PC-3 (cell line): ENCODE results near the gene CSMD2. TPM values are rescaled to one million over a fixed set of nuclear protein-coding genes. Genes with fewer than 3 reads are reported as not detected.

ENCODE experiments used
- ATAC-seq: fragments of 200-7000 bp; cut with Tn5 transposase; 2 replicates; pipeline ENCODE4 v1.9.1; 2020; ENCODE audit warnings: mild to moderate bottlenecking, moderate library complexity
- BruUV-seq: library from RNA; stranded (reverse); fragments of 400-500 nt; replicated peaks from 2 replicates; lab custom pipeline; 2021; lab: Mats Ljungman, UMichigan
- CTCF ChIA-PET: fragments of 300-600 bp; sonication (Branson Sonifier 250); formaldehyde crosslinking; loops from one replicate; lab custom pipeline; 2022; ENCODE audit warnings: antibody characterized with exemption; lab: Charles Lee
- POLR2A ChIA-PET: fragments of 300-600 bp; sonication (Branson Sonifier 250); formaldehyde crosslinking; loops from one replicate; lab custom pipeline; 2022; ENCODE audit warnings: antibody characterized with exemption; ENCODE audit not compliant: unreplicated experiment; lab: Charles Lee
- DNase-seq: peaks from one replicate; pipeline ENCODE4 v3.0.0-alpha.2; 2015
- H2AFZ ChIP-seq: fragments of 300-600 bp; sonication (generic); 2 replicates; pipeline ENCODE4 v1.6.0; 2016; ENCODE audit warnings: antibody characterized with exemption, low read length
- H3F3A ChIP-seq: fragments of 300-600 bp; sonication (generic); one replicate; pipeline ENCODE4 v1.6.0; 2017; ENCODE audit warnings: antibody characterized with exemption, low read length, control low read depth, mild to moderate bottlenecking; ENCODE audit not compliant: unreplicated experiment
- H3K27ac ChIP-seq: fragments of 300-600 bp; sonication (generic); 2 replicates; pipeline ENCODE4 v1.5.1; 2016; ENCODE audit warnings: mild to moderate bottlenecking, low read length
- H3K27me3 ChIP-seq: fragments of 300-600 bp; sonication (generic); 2 replicates; pipeline ENCODE4 v1.6.1; 2016; ENCODE audit warnings: low read length, mixed read lengths
- H3K36me3 ChIP-seq: fragments of 300-600 bp; sonication (generic); 2 replicates; pipeline ENCODE4 v1.6.1; 2016; ENCODE audit warnings: low read depth, mixed run types, low read length, mixed read lengths
- H3K4me1 ChIP-seq: fragments of 300-600 bp; sonication (generic); 2 replicates; pipeline ENCODE4 v1.5.1; 2016; ENCODE audit warnings: low read length; ENCODE audit not compliant: insufficient read depth
- H3K4me2 ChIP-seq: fragments of 300-600 bp; sonication (generic); 2 replicates; pipeline ENCODE4 v1.6.0; 2016; ENCODE audit warnings: low read length
- H3K4me3 ChIP-seq: fragments of 300-600 bp; sonication (generic); 2 replicates; pipeline ENCODE4 v1.5.1; 2016; ENCODE audit warnings: mild to moderate bottlenecking, low read length, mixed read lengths
- H3K79me2 ChIP-seq: fragments of 300-600 bp; sonication (generic); 2 replicates; pipeline ENCODE4 v1.6.1; 2017; ENCODE audit warnings: low read length, mixed read lengths
- H3K9ac ChIP-seq: fragments of 300-600 bp; sonication (generic); 2 replicates; pipeline ENCODE4 v1.6.0; 2016; ENCODE audit warnings: mild to moderate bottlenecking, low read length
- H3K9me2 ChIP-seq: fragments of 300-600 bp; sonication (generic); replicated peaks from 2 replicates; pipeline ENCODE4 v1.6.1; 2016; ENCODE audit warnings: mixed run types, low read length, mixed read lengths
- H3K9me3 ChIP-seq: fragments of 300-600 bp; sonication (generic); 2 replicates; pipeline ENCODE4 v1.6.1; 2016; ENCODE audit warnings: low read length, mixed read lengths
- H4K20me1 ChIP-seq: fragments of 300-600 bp; sonication (generic); 2 replicates; pipeline ENCODE4 v1.6.1; 2016; ENCODE audit warnings: low read length, mixed read lengths
- EZH2 ChIP-seq: fragments of 300-600 bp; sonication (generic); IDR thresholded peaks from one replicate; pipeline ENCODE4 v1.6.1; 2017; ENCODE audit warnings: antibody characterized with exemption, mild to moderate bottlenecking, low read length; ENCODE audit not compliant: unreplicated experiment
- EZH2phosphoT487 ChIP-seq: fragments of 300-600 bp; sonication (generic); IDR thresholded peaks from 2 replicates; pipeline ENCODE4 v1.6.1; 2018; ENCODE audit warnings: mild to moderate bottlenecking, antibody characterized with exemption, low read length, borderline replicate concordance
- intact Hi-C: fragments of 100-400 bp; cut with micrococcal nuclease; formaldehyde crosslinking; loops from 2 replicates; pipeline ENCODE4 v1.9.0; 2023
- total RNA-seq: library from RNA; depleted of rRNA; stranded (reverse); fragments of >200 nt; gene quantifications from 2 replicates; pipeline ENCODE4 v1.2.3, GENCODE V29; 2014
- TF ChIP-seq, protein P1 (sequence below): fragments of 300-600 bp; sonication (generic); conservative IDR thresholded peaks from 2 replicates; pipeline ENCODE4 v1.5.1; 2017; ENCODE audit warnings: antibody characterized with exemption, low read depth, mild to moderate bottlenecking, low read length

CSMD2 gene
- total RNA-seq, 1 experiment from 2014 or later, result not detected

GRCh38 chr1:33599516-33600115 lies 565.4 kb downstream of the CSMD2 start:
- Histone ChIP-seq H3K36me3 (no peaks in the 10 kb centered on the region), H3K9ac (no peak overlapping the region), H3K9me2 (no peaks in the 10 kb centered on the region), H3K27ac (no peak overlapping the region), H4K20me1 (no peaks in the 10 kb centered on the region), H3K4me2 (no peak overlapping the region), H3F3A (no peaks in the 10 kb centered on the region), H3K79me2 (no peaks in the 10 kb centered on the region), H3K4me3 (no peak overlapping the region), H3K4me1 (no peaks in the 10 kb centered on the region), H2AFZ (no peak overlapping the region), H3K27me3 (peaks cover 89% of the 10 kb centered on the region), H3K9me3 (no peaks in the 10 kb centered on the region)
- ATAC-seq (no peak), DNase-seq (no peak)
- intact Hi-C loops, result no loop called here
- TF ChIP-seq, protein P1, sequence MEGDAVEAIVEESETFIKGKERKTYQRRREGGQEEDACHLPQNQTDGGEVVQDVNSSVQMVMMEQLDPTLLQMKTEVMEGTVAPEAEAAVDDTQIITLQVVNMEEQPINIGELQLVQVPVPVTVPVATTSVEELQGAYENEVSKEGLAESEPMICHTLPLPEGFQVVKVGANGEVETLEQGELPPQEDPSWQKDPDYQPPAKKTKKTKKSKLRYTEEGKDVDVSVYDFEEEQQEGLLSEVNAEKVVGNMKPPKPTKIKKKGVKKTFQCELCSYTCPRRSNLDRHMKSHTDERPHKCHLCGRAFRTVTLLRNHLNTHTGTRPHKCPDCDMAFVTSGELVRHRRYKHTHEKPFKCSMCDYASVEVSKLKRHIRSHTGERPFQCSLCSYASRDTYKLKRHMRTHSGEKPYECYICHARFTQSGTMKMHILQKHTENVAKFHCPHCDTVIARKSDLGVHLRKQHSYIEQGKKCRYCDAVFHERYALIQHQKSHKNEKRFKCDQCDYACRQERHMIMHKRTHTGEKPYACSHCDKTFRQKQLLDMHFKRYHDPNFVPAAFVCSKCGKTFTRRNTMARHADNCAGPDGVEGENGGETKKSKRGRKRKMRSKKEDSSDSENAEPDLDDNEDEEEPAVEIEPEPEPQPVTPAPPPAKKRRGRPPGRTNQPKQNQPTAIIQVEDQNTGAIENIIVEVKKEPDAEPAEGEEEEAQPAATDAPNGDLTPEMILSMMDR, result no peak
- no peak for TF ChIP-seq EZH2phosphoT487
- TF ChIP-seq EZH2, result no peak
- POLR2A ChIA-PET, result no interaction called here
- CTCF ChIA-PET, result no interaction called here
- no TSS peak for BruUV-seq

DNA sequence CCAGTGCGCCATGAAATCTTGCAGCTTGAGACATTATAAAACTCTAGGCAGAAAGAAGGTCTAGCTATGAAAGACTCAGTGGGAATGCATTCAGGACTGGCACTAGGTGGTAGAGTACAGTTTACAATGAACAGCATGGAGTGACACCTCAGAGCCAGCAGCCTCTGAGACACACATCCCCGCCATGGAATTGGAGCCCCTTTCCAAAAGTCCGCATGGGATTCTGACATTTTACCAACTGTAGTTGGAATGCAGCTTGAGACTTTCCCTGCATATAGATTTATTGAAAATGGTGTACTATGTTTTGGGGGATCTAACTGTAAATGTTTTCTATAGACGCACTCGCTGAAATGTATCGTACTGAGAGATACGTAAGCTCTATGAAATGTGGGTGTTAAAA lies 576.3 kb downstream of the CSMD2 start:
- Histone ChIP-seq H3K9ac (no peak overlapping the region), H3K27me3 (0 out of 2 replicates have a peak, but pooled peaks cover 6% of the 10 kb centered on the region), H3K4me3 (no peak overlapping the region), H3F3A (no peaks in the 10 kb centered on the region), H3K9me2 (no peaks in the 10 kb centered on the region), H3K4me1 (peaks cover 9% of the 10 kb centered on the region; the same call in 1 of the 2 replicates), H3K4me2 (no peak overlapping the region), H3K9me3 (no peaks in the 10 kb centered on the region), H4K20me1 (no peaks in the 10 kb centered on the region), H3K79me2 (no peaks in the 10 kb centered on the region), H3K36me3 (no peaks in the 10 kb centered on the region), H2AFZ (no peak overlapping the region), H3K27ac (no peak overlapping the region)
- POLR2A ChIA-PET, result no interaction called here
- CTCF ChIA-PET, result no interaction called here
- intact Hi-C loops, result no loop called here
- TF ChIP-seq EZH2 (no peak), EZH2phosphoT487 (no peak)
- TF ChIP-seq, protein P1, result no peak
- DNase-seq, result no peak
- BruUV-seq, result no TSS peak
- no peak for ATAC-seq

- ChIA-PET CTCF (no interaction called here), POLR2A (no interaction called here)
- intact Hi-C loops, result no loop called here
- Histone ChIP-seq H3K9ac (no peak overlapping the region), H4K20me1 (no peaks in the 10 kb centered on the region), H3K9me3 (no peaks in the 10 kb centered on the region), H3F3A (no peaks in the 10 kb centered on the region), H3K4me1 (peaks cover 9% of the 10 kb centered on the region; the same call in 1 of the 2 replicates), H3K36me3 (no peaks in the 10 kb centered on the region), H3K27ac (peak overlapping the region; percentile 17; the same call in 1 of the 2 replicates), H3K4me3 (no peak overlapping the region), H3K79me2 (no peaks in the 10 kb centered on the region), H2AFZ (no peak overlapping the region), H3K27me3 (peaks cover 3% of the 10 kb centered on the region; the same call in 1 of the 2 replicates), H3K9me2 (no peaks in the 10 kb centered on the region), H3K4me2 (no peak overlapping the region)
- TF ChIP-seq EZH2phosphoT487, result no peak
- no peak for TF ChIP-seq EZH2
- ATAC-seq, result no peak
- no TSS peak for BruUV-seq
- DNase-seq, result no peak
These were observed 578.2 kb downstream of the CSMD2 start for GRCh38 chr1:33586795-33587194.
